Neutrophil (primary cell): ENCODE measurements around the gene CXXC5.

Experiments used
- H3K27ac ChIP-seq: fragments of 200-600 bp; sonication (generic); 2 replicates; pipeline ENCODE4 v1.5.1; 2016; ENCODE audit warnings: mild to moderate bottlenecking, moderate library complexity
- H3K27me3 ChIP-seq: fragments of 200-600 bp; sonication (generic); 2 replicates; pipeline ENCODE4 v1.6.0; 2016; ENCODE audit warnings: mild to moderate bottlenecking
- H3K36me3 ChIP-seq: fragments of 200-600 bp; sonication (generic); 2 replicates; pipeline ENCODE4 v1.5.1; 2017
- H3K4me1 ChIP-seq, 2 experiments: fragments of 200-600 bp in 1 of 2; sonication (generic) in 1 of 2; 1 replicate in 1 of 2; 2 replicates in 1 of 2; pipeline versions ENCODE4 v1.5.1 to v1.6.1; 2013 to 2016; ENCODE audit warnings: low read depth in 1 of 2, low read length in 1 of 2, mild to moderate bottlenecking in 1 of 2, moderate library complexity in 1 of 2; ENCODE audit not compliant: control insufficient read depth in 1 of 2, insufficient read depth in 1 of 2
- H3K4me3 ChIP-seq, 2 experiments: fragments of 200-600 bp in 1 of 2; sonication (generic) in 1 of 2; 1 replicate in 1 of 2; 2 replicates in 1 of 2; pipeline ENCODE4 v1.5.1; 2013 to 2016; ENCODE audit warnings: low read depth in 1 of 2, low read length in 1 of 2, mild to moderate bottlenecking in 1 of 2, moderate library complexity in 1 of 2
- H3K9me3 ChIP-seq: fragments of 200-600 bp; sonication (generic); 2 replicates; pipeline ENCODE4 v1.5.1; 2016
- CTCF ChIP-seq: fragments of 200-600 bp; sonication (generic); IDR thresholded peaks from 2 replicates; pipeline ENCODE4 v1.5.1; 2016; ENCODE audit warnings: antibody characterized with exemption

The CXXC5 gene

GRCh38 chr5:139669662-139670368 lies 21.7 kb downstream of the CXXC5 start:
- no peak overlapping the region for H3K4me3 ChIP-seq

GRCh38 chr5:139670369-139671095 lies 22.4 kb downstream of the CXXC5 start:
- Histone ChIP-seq H3K4me3 (no peak overlapping the region), H3K27me3 (peaks cover 73% of the 10 kb centered on the region), H3K36me3 (no peaks in the 10 kb centered on the region), H3K27ac (no peak overlapping the region), H3K9me3 (no peaks in the 10 kb centered on the region), H3K4me1 (peaks cover 6 to 16% of the 10 kb centered on the region in 2 experiments)
- no peak for TF ChIP-seq CTCF

More at GRCh38 chr5:139669662-139670368, 21.7 kb downstream of the CXXC5 start:
- H3K9me3 ChIP-seq = no peaks in the 10 kb centered on the region
- no peak for TF ChIP-seq CTCF
- peaks cover 7 to 16% of the 10 kb centered on the region in 2 experiments for H3K4me1 ChIP-seq
- peaks cover 80% of the 10 kb centered on the region for H3K27me3 ChIP-seq
- no peaks in the 10 kb centered on the region for H3K36me3 ChIP-seq
- H3K27ac ChIP-seq = no peak overlapping the region

GRCh38 chr5:139671096-139671841 lies 23.1 kb downstream of the CXXC5 start:
- Histone ChIP-seq H3K9me3 (no peaks in the 10 kb centered on the region), H3K27me3 (peaks cover 66% of the 10 kb centered on the region), H3K4me1 (peaks cover 6 to 16% of the 10 kb centered on the region in 2 experiments), H3K27ac (no peak overlapping the region), H3K4me3 (no peak overlapping the region), H3K36me3 (no peaks in the 10 kb centered on the region)
- TF ChIP-seq CTCF = no peak

GRCh38 chr5:139675213-139675612 lies 27.1 kb downstream of the CXXC5 start:
- no peak overlapping the region for H3K4me3 ChIP-seq
- no peaks in the 10 kb centered on the region for H3K4me1 ChIP-seq
- H3K27ac ChIP-seq = no peak overlapping the region
- TF ChIP-seq CTCF = no peak
- H3K9me3 ChIP-seq = no peaks in the 10 kb centered on the region
- peaks cover 38% of the 10 kb centered on the region for H3K27me3 ChIP-seq
- H3K36me3 ChIP-seq = no peaks in the 10 kb centered on the region

- TF ChIP-seq CTCF = no peak
- H3K4me1 ChIP-seq = no peaks in the 10 kb centered on the region
- H3K9me3 ChIP-seq = no peaks in the 10 kb centered on the region
- no peaks in the 10 kb centered on the region for H3K36me3 ChIP-seq
- no peak overlapping the region for H3K27ac ChIP-seq
- peaks cover 32% of the 10 kb centered on the region for H3K27me3 ChIP-seq
- H3K4me3 ChIP-seq = no peak overlapping the region
Measured at GRCh38 chr5:139675825-139676224, 27.7 kb downstream of the CXXC5 start.
